AG09319 (cell line): ENCODE data around the gene TMSB15C.
"Not testable (repeated sequence)": the region's sequence is repeated elsewhere in the genome, so short reads cannot be mapped to it uniquely, and the experiment has no call there.

ENCODE experiments used
- DNase-seq: peaks from one replicate; pipeline ENCODE4 v3.0.0-alpha.2; 2010; ENCODE audit warnings: low read depth; ENCODE audit errors: extremely low read depth
- TF ChIP-seq, protein P1 (sequence below): IDR thresholded peaks from 2 replicates; pipeline ENCODE4 v1.5.1; 2011; ENCODE audit warnings: low read depth, mild to moderate bottlenecking, inconsistent platforms, low read length, moderate library complexity

Gene TMSB15C

DNA sequence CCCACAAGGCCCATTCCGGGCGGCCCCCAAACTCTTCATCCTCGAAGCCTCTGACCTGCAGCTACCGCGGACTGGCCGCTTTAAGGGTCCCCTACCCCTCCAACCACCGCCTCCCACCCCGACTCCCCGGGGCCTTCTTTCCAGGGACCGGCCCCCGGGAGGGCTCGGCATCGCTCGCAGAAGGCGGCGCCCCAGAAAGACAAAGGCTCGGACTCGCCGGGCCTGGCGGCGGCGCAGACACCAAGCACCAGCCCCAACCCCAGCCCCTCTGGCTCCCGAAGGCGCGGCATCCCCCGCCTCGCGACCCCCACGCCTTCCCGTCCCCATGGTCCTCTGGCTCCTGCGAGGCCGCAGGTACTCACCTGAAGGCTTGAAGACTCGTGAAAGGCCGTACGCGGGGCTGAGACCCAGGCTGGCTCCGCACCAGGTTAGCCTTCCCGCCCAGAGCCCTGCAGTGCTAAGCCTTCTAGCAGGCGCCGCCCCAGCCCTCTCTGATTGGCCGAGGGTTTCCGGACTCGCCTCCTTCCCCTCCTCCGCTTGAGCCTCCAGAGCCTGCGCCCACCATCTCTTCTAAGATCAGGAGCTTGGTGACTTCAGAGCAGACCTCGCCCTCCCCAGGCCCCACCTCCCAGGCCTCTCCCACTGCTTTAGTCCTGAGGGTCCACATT lies at the start of gene TMSB15C:
Gene TMSB15C, minus strand, starts transcription at position 459 of the 668 bp plus-strand sequence.
- DNase-seq: not testable (repeated sequence)

DNA sequence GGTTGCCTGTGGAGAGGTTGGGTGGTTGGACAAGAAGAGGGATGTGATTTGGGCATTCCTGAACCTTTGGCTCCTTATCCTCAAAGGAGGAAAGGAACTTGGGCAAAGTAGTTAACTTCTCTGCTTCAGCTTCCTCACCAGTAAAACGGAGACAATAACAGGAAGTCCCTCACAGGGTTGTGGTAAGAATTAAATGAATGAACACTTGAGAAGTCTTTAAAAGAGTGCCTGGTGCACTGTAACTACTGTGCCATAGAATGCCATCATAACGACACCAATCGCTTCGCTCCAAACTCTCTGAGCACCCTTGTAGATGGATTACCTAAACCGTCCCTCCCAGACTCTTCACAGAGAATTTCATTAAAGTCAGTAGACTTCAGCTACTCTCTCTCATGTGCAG lies 46.8 kb upstream of the TMSB15C start:
- TF ChIP-seq, protein P1, sequence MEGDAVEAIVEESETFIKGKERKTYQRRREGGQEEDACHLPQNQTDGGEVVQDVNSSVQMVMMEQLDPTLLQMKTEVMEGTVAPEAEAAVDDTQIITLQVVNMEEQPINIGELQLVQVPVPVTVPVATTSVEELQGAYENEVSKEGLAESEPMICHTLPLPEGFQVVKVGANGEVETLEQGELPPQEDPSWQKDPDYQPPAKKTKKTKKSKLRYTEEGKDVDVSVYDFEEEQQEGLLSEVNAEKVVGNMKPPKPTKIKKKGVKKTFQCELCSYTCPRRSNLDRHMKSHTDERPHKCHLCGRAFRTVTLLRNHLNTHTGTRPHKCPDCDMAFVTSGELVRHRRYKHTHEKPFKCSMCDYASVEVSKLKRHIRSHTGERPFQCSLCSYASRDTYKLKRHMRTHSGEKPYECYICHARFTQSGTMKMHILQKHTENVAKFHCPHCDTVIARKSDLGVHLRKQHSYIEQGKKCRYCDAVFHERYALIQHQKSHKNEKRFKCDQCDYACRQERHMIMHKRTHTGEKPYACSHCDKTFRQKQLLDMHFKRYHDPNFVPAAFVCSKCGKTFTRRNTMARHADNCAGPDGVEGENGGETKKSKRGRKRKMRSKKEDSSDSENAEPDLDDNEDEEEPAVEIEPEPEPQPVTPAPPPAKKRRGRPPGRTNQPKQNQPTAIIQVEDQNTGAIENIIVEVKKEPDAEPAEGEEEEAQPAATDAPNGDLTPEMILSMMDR: no peak
- no peak for DNase-seq

DNA sequence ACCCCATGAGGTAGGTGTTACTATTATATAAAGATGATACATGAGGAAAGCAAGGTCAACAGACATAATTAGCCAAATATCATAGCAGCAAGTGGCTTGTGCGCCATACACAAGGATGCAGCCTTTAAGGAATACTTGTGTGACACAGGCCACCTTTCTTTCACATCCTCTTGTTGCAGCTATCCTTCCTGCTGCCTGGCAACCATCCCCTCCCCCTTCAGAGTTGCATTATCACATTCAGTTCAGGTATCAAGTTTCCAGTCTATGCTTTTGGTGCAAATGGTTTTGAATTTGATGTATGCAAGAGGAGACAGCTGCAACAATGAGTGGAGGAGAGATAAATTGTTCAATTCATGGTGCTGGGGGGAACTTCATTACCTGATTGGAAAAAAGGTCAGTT lies 42.7 kb upstream of the TMSB15C start:
- TF ChIP-seq, protein P1: no peak
- no peak for DNase-seq

DNA sequence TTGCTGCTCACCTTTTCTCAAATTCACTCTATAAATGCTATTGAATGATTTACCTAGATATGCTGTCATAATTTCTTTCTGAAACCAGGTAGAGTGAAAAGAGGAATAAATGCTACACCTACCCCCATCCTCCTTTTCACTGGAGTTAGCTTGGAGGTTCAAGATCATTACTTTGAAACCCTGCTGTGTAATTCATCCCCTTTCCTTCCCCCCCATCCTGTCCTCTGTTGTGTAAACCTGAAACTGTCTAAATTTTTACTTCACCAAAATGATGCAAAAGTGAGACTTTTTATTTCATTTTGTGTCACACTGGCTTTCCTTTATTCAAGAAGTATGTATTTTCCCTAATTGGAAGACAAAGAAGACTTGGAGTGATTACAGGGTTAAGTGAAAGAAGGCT lies 41.7 kb upstream of the TMSB15C start:
- DNase-seq: no peak
- TF ChIP-seq, protein P1: no peak

DNA sequence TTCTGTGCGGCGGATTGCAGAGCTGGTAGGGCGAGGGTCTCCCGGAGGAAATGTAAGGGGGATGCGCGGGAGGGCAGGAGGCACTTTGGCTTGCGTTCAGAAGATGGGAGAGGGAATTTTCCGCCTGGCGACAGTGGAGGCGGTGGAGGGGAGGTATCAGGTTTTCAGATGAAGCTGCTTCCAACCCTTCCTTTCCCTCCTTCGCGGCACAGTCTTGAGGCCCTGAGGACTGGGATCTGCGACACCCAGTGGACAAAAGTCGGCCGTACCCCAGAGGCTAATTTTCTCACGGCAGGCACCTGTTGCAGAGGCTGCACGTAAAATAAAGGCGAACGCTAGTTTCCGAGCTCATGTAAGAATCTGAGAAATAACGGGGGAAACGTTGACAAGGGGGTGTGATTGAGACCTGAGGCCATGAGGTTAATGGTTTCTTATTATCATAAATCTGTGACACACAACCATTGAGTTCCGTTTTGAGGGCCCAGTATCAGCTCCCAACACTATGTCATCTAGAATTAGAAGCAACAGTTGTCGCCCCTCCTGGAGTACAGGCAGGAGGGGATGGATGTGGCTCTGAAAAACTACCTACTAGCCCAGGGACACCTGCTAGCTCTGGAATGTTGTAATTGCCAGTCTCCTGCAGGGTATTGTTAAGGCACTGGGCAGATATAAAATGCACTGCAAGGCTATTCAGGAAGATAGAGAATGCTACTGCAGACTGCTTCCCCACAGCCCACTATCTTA lies 37.4 kb upstream of the TMSB15C start:
- DNase-seq: no peak
- TF ChIP-seq, protein P1: peak; percentile 53

DNA sequence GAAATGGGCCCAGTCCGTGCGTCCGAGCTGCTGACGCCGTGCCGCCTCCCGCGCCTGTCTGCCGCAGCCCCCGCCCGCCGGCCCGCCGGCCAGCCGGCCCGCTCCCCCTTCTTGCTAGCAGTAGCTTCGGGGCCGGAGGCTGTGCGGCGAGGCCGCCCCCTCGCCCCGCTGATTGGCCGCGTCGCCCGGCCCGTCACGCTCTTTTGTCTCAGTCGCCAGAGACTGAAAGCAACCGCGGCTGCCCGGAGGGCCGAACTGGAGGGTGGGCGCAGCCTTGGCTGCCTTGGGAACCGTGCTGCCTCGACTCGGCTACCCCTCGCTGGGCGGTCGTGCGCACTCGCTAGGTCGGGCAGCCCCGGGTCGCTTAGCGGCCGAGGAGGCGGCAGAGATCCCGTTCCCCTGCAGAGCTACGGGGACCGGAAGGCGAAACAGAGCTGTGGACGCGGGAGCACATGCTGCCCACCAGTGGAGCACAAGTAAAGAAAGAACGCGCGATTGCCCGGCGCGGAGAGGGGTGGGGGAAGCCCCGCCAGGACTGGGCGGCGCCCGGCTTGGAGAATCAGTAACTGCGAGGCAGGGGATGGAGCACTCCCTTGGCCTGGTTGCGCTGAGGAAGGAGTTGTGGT lies 36.4 kb upstream of the TMSB15C start, which contains the start of gene ZCCHC18:
Gene ZCCHC18, plus strand, starts transcription at position 198 of the 626 bp plus-strand sequence. CDS start 1,589 bp downstream, outside the sequence.
- TF ChIP-seq, protein P1: no peak
- DNase-seq: no peak

DNA sequence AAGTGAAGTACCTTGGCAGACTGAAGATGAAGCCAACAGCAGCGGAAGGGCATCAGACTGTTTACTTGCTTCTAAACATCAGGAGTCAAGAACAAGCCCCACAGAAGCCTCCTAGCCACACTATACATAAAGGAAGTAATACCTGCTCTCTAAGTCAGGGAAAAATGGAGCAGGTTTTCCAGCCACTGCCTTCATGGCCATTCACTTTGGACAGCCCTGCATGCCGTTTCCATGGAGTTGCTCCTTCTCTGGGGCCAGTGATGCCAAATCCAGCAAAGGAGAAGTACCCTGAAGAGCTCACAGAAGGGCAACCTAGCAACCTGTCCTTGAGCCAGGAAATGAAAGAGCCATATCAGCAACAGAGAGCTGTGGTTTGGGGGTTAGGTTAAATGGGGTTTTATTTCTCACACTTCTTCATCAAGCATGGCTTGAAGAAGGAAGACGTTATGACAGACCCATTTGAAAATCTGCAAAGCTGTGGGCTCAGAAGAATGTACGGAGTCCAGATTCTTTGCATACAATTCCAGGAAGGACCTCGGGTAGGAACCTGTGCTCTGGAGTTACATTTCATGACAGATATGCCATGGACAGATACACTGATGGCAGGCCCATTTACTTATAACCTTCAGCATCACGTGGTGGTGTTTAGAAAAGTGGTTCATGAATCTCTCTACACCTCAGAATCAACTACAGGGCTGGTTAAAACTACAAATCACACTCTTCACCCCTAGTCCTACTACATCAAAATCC lies 34.6 kb upstream of the TMSB15C start:
- DNase-seq: not testable (repeated sequence)

DNA sequence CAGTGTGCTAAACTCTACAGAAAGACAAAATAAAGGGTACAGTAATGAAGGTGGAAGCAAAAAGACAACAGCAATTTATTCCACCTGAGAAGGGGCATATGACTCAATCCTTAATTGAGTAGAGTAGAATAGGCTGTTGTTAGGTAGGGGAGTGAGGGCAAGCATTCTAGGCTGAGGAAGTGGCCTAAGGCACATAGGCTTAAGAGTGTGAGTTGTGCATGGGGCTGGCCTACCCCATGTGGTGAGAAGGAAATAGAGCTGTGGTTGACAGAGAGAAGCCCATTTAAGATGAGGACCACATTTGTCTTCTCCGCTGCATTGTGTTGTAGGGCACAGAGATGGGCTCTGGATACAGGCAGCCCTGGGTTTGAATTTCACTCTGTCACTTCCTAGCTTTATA lies 32.9 kb upstream of the TMSB15C start:
- TF ChIP-seq, protein P1: no peak
- DNase-seq: no peak
